Raji (cell line): ENCODE data around the gene INPP5K.

Experiments
- POLR2A ChIP-seq: IDR thresholded peaks from 2 replicates; pipeline ENCODE4 v1.6.1; 2011; ENCODE audit warnings: low read depth, low read length, control low read depth; ENCODE audit not compliant: insufficient read depth

INPP5K gene

GRCh38 chr17:1485423-1486376 lies 30.7 kb downstream of the INPP5K start:
- TF ChIP-seq POLR2A: no peak

DNA sequence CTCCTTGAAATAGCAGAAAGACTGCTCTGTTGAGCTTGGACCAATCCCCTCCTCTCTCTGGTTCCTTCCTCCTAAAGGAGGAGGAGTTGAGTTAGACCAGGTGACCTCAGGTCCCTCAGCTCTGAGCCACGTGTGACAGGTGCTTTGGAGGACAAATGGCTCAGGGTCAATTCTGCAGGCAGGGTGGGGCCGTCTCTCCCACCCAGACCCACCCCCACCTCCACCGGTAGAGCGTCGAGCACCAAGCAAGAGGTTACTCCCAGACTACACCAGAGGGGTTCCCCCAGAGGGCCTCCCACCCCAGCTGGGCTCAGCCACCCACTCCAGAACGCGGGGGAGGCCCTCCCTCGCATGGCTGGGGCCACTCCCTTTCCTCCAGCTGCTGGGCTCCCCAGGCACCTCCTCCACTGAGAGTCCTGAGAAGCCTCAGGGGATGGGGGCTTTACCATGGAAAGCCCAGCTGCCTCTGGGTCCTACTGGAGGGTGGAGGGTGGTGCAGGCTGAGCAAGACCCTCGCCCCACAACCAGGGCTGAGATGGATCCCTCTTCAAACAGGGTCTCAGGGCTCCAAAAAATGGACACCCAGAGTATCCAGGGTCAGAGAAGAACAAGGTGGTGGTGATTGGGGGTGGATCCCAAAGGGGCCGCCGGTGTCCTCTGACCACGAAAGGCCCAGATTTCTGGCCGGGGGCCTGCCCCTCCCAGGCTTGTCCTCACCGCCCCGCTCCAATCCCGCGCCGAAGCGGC lies 31.6 kb downstream of the INPP5K start:
- peak; percentile 33; the same call in 1 of the 2 replicates for TF ChIP-seq POLR2A

- TF ChIP-seq POLR2A: no peak
Observed at GRCh38 chr17:1484060-1484535, 32.3 kb downstream of the INPP5K start.

GRCh38 chr17:1482680-1483079 lies 33.7 kb downstream of the INPP5K start:
- TF ChIP-seq POLR2A: no peak

GRCh38 chr17:1481736-1482135 lies 34.7 kb downstream of the INPP5K start:
- no peak for TF ChIP-seq POLR2A

DNA sequence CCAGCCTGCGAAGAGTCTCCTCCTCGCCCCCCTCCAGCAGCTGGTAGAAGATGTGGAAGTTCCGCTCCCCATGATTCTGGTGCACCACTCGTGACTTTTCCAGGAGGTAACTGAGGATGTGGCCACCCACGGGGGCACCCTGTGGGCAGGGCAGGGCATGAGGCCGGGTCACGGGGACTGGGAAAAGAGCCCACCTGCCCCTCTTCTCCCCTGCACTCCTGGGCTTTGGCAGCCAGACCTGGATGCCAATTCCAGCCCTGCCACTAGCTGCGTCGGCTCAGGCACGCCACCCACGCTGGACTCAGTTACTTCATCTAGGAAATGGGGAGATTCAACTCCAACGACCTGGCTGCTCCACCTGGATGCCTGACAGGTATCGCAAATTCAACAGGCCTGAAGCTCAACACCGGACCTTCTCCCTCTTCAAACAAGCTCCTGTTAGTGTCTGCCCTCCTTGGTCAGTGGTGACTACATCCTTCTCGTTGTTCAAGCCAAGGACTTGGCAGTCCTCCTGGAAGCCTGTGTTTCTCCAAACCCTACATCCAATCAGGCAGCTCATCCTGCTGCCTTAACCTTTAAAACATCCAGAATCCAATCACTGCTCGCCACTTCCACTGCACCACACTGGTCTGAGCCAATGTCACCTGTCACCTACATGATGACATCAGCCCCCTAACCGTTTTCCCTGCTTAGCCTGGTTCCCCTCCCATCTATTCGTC lies 35.5 kb downstream of the INPP5K start:
- TF ChIP-seq POLR2A: no peak

DNA sequence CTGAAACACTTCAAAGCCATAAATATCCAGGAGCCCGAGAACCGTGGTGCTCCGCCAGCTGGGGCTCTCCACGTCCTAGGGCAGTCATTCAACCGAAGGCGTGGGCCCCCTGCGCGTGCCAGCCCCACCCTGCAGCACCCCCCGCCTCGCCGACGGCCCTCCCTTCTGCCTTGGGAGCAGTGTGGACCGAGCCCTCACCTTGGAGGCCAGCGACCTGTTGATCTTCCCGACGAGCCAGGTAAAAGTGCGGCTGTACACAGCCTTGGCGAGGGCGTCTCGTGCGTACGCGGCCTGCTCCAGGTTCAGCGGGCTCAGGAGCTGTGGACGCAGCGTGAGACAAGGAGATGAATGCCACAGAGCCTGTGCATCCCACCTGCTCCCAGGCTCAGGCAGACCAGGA lies 38.0 kb downstream of the INPP5K start:
- no peak for TF ChIP-seq POLR2A

- TF ChIP-seq POLR2A: no peak
Observed at GRCh38 chr17:1475321-1475854, 41.0 kb downstream of the INPP5K start.

DNA sequence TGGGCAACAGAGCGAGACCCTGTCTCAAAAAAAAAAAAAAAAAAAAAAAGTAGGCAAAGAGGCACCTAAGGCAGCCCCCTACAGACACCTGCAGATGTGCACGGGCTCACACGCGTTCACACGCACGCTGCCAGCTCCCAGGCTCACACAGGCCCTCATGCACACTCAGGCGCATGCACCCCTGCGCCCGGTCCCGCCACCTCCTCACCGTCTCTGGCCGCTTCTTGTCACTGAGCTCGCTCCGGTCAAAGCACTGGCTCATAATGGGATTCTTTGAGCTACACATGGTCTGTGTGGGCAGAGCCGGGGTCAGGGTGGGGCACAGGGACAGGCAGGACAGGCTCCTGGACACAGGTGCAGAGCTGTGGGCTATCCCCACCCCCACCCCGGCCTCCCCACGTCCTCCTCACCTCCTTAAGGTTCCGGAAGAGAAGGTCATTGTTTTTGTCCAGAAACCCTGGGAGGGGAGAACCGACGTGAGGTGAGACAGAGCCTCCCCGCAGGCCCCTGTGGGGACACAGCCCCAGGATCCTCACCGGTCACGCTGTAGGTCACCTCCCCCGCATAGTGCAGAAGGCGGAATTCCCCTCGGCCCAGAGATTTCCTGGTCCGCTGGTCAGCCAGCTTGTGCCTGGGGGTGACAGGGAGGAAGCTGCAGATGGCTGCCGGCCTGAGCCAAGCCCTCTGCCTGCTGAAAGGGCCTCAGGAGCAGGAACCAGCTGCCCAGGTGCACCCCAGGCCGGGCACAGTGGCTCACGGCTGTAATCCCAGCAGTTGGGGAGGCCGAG lies 41.8 kb downstream of the INPP5K start:
- no peak for TF ChIP-seq POLR2A

GRCh38 chr17:1473841-1474240 lies 42.6 kb downstream of the INPP5K start:
- TF ChIP-seq POLR2A: no peak

DNA sequence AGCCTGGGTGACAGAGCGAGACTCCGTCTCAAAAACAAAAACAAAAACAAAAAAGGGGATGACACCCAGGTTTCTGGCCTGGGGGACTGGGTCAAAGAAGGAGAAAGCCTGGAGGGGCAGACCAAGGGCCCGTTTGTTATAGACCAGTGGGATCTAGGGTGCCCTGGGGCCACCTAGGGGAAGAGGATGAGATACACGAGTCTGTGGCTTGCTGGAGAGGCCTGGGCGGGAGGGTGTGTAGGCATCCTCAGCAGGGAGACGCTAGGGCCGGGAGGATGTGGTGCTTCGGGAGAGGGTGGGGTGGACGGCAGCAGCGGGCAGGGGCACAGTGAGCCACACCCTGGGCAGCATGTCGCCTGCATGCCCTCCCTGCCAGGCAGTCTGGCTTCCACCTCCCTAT lies 43.2 kb downstream of the INPP5K start:
- no peak for TF ChIP-seq POLR2A

- TF ChIP-seq POLR2A: no peak
Observed at GRCh38 chr17:1471911-1472821, 44.2 kb downstream of the INPP5K start.

- TF ChIP-seq POLR2A: no peak
Observed at GRCh38 chr17:1471490-1471889, 44.9 kb downstream of the INPP5K start.
